ENCODE results near the gene THSD4.
"Not testable (repeated sequence)": the region's sequence is repeated elsewhere in the genome, so short reads cannot be mapped to it uniquely, and the experiment has no call there.

The THSD4 gene

DNA sequence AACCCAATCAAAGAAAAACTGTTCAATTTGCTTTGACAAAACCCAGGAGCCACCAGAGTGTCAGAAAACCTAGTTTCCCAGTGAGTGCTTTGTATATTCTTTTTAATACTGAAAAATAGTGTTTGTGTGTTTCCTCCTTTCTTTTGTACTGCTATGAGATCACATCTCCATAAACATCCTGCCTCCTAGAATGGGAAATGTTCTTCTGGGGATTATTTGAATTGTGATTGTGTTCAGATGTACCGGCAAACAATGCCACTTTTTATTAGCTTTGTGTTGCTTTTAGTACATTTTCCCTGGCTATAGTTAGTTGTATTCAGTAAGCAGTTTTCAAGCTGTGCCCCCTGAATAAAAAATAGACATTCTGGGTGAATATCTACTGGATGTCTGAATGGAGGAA, 547.0 kb downstream of the THSD4 start:
- TF ChIP-seq, protein P1, sequence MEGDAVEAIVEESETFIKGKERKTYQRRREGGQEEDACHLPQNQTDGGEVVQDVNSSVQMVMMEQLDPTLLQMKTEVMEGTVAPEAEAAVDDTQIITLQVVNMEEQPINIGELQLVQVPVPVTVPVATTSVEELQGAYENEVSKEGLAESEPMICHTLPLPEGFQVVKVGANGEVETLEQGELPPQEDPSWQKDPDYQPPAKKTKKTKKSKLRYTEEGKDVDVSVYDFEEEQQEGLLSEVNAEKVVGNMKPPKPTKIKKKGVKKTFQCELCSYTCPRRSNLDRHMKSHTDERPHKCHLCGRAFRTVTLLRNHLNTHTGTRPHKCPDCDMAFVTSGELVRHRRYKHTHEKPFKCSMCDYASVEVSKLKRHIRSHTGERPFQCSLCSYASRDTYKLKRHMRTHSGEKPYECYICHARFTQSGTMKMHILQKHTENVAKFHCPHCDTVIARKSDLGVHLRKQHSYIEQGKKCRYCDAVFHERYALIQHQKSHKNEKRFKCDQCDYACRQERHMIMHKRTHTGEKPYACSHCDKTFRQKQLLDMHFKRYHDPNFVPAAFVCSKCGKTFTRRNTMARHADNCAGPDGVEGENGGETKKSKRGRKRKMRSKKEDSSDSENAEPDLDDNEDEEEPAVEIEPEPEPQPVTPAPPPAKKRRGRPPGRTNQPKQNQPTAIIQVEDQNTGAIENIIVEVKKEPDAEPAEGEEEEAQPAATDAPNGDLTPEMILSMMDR (IDR thresholded peaks at IDR 0.05; ENCODE audit: low read depth, low read length), result no peak
- no peak for TF ChIP-seq EZH2phosphoT487 (IDR thresholded peaks at IDR 0.05; ENCODE audit: low read depth)
- H3K4me3 ChIP-seq (ENCODE audit: low read length), result no peak overlapping the region
- H3K27ac ChIP-seq (ENCODE audit: low read length), result no peak overlapping the region
- H3K9ac ChIP-seq (ENCODE audit: low read length), result no peak overlapping the region
- no peaks in the 10 kb centered on the region for H3K79me2 ChIP-seq (ENCODE audit: low read length)
- no peaks in the 10 kb centered on the region for H3K36me3 ChIP-seq (replicated peaks; ENCODE audit: low read depth, low read length)
- no peak overlapping the region for H3K4me2 ChIP-seq (ENCODE audit: low read length)
- 0 out of 2 replicates have a peak, but pooled peaks cover 10% of the 10 kb centered on the region for H3K27me3 ChIP-seq (ENCODE audit: low read depth, low read length)
- H3K9me3 ChIP-seq (ENCODE audit: insufficient read depth, low read length), result no peaks in the 10 kb centered on the region
- H2AFZ ChIP-seq (ENCODE audit: low read depth, low read length), result no peak overlapping the region
- no peaks in the 10 kb centered on the region for H3K4me1 ChIP-seq (ENCODE audit: low read length)
- no peaks in the 10 kb centered on the region for H4K20me1 ChIP-seq (ENCODE audit: insufficient read depth, low read length)

DNA sequence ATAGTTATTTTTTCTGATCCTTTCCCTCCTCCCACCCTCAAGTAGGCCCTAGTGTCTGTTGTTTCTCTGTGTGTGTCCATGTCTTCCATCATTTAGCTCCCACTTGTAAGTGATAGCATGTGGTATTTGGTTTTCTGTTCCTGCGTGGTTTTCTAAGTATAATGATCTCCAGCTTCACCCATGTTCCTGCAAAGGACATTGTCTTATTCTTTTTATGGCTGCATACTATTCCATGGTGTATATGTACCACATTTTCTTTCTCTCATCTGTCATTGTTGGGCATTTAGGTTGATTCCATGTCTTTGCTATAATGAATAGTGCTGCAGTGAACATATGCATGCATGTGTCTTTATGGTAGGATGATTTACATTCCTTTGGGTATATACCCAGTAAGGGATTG, 549.4 kb downstream of the THSD4 start:
- H3K36me3 ChIP-seq (replicated peaks; ENCODE audit: low read depth, low read length), result no peaks in the 10 kb centered on the region
- no peaks in the 10 kb centered on the region for H4K20me1 ChIP-seq (ENCODE audit: insufficient read depth, low read length)
- no peak overlapping the region for H3K9ac ChIP-seq (ENCODE audit: low read length)
- TF ChIP-seq, protein P1 (IDR thresholded peaks at IDR 0.05; ENCODE audit: low read depth, low read length), result no peak
- H3K27me3 ChIP-seq (ENCODE audit: low read depth, low read length), result 0 out of 2 replicates have a peak, but pooled peaks cover 17% of the 10 kb centered on the region
- H3K27ac ChIP-seq (ENCODE audit: low read length), result no peak overlapping the region
- H3K4me2 ChIP-seq (ENCODE audit: low read length), result no peak overlapping the region
- no peak overlapping the region for H2AFZ ChIP-seq (ENCODE audit: low read depth, low read length)
- H3K4me3 ChIP-seq (ENCODE audit: low read length), result no peak overlapping the region
- no peaks in the 10 kb centered on the region for H3K9me3 ChIP-seq (ENCODE audit: insufficient read depth, low read length)
- no peaks in the 10 kb centered on the region for H3K4me1 ChIP-seq (ENCODE audit: low read length)
- H3K79me2 ChIP-seq (ENCODE audit: low read length), result no peaks in the 10 kb centered on the region

DNA sequence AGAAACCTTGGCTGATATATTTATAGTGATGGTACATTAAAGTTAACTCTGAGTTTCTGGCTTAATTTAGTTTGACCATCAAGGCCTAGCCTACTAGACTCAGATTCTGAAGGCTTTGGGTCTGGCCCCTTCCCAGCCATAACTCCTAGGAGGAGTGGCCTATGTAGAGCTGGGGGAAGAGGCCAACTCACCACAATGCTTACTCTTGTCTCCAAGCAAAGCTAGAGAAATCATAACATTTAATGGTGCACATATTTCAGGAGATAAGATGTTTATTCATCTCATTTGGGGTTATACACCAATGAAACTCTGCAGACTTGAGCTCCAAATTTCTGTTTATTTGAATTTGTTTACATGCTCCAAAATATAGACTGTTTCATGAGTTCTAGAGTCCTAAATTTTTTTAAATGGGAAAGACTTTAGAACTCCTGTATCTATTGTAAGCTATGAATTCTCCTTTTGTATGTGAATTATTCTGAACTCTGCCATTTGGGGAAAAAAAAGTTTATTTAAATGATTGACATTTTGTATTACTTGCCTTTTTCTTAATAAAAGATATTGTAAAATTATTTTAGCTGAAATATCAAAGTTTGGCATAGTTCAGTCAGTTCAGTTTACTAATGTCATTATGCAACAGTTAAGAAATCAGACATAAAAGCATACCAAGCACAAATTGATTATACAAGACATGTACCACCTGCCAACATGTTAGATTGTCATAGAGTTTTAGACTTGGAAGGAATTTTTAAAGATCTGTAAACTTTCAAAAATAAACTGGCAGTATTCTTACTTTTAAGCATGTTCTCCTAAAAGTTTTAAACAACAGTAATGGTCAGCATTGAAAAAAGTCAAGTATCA, 551.7 kb downstream of the THSD4 start:
- Histone ChIP-seq H3K4me2 (ENCODE audit: low read length) (no peak overlapping the region), H2AFZ (ENCODE audit: low read depth, low read length) (no peak overlapping the region), H3K9me3 (ENCODE audit: insufficient read depth, low read length) (no peaks in the 10 kb centered on the region), H3K4me3 (ENCODE audit: low read length) (no peak overlapping the region), H3K4me1 (ENCODE audit: low read length) (no peaks in the 10 kb centered on the region), H3K27ac (ENCODE audit: low read length) (no peak overlapping the region), H3K79me2 (ENCODE audit: low read length) (no peaks in the 10 kb centered on the region), H3K36me3 (replicated peaks; ENCODE audit: low read depth, low read length) (no peaks in the 10 kb centered on the region), H4K20me1 (ENCODE audit: insufficient read depth, low read length) (no peaks in the 10 kb centered on the region), H3K9ac (ENCODE audit: low read length) (no peak overlapping the region), H3K27me3 (ENCODE audit: low read depth, low read length) (0 out of 2 replicates have a peak, but pooled peaks cover 11% of the 10 kb centered on the region)
- TF ChIP-seq EZH2phosphoT487 (IDR thresholded peaks at IDR 0.05; ENCODE audit: low read depth), result no peak
- TF ChIP-seq, protein P1 (IDR thresholded peaks at IDR 0.05; ENCODE audit: low read depth, low read length), result no peak

DNA sequence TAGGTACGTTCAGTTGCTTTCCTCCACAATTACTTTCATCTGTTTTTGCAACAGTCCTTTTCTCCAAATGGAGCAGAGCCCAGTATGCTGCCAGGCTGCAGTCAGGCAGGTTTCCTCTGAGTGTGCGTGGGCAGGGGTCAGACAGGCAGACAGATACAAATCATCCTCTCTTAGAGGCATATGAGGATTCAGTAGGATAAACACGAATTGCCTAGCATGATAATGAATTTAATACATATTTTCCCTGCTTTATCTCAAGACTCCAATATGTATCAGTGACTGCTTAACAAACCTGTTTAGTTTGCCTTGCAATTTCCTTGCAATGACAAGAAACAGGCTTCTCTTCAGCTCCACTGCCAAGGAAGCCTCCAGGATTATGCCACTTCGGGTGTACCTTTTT, 554.4 kb downstream of the THSD4 start:
- H3K79me2 ChIP-seq (ENCODE audit: low read length), result no peaks in the 10 kb centered on the region
- no peaks in the 10 kb centered on the region for H4K20me1 ChIP-seq (ENCODE audit: insufficient read depth, low read length)
- no peak overlapping the region for H3K9ac ChIP-seq (ENCODE audit: low read length)
- no peak overlapping the region for H3K4me3 ChIP-seq (ENCODE audit: low read length)
- H3K36me3 ChIP-seq (replicated peaks; ENCODE audit: low read depth, low read length), result no peaks in the 10 kb centered on the region
- no peak overlapping the region for H3K27ac ChIP-seq (ENCODE audit: low read length)
- H3K9me3 ChIP-seq (ENCODE audit: insufficient read depth, low read length), result no peaks in the 10 kb centered on the region
- no peak for TF ChIP-seq EZH2phosphoT487 (IDR thresholded peaks at IDR 0.05; ENCODE audit: low read depth)
- TF ChIP-seq, protein P1 (IDR thresholded peaks at IDR 0.05; ENCODE audit: low read depth, low read length), result no peak
- no peak overlapping the region for H3K4me2 ChIP-seq (ENCODE audit: low read length)
- H2AFZ ChIP-seq (ENCODE audit: low read depth, low read length), result no peak overlapping the region
- H3K4me1 ChIP-seq (ENCODE audit: low read length), result peaks cover 8% of the 10 kb centered on the region
- 0 out of 2 replicates have a peak, but pooled peaks cover 6% of the 10 kb centered on the region for H3K27me3 ChIP-seq (ENCODE audit: low read depth, low read length)

DNA sequence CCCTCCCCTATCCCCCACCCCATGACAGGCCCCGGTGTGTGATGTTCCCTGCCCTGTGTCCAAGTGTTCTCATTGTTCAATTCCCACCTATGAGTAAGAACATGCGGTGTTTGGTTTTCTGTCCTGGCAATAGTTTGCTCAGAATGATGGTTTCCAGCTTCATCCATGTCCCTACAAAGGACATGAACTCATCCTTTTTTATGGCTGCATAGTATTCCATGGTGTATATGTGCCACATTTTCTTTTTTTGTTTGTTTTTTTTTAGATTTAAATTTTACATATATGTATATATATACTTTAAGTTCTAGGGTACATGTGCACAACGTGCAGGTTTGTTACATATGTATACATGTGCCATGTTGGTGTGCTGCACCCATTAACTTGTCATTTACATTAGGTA, 555.0 kb downstream of the THSD4 start:
- not testable (repeated sequence) for H3K36me3 ChIP-seq (replicated peaks; ENCODE audit: low read depth, low read length); H2AFZ ChIP-seq (ENCODE audit: low read depth, low read length); H3K4me3 ChIP-seq (ENCODE audit: low read length); H3K9ac ChIP-seq (ENCODE audit: low read length); H3K27me3 ChIP-seq (ENCODE audit: low read depth, low read length); H3K27ac ChIP-seq (ENCODE audit: low read length); H3K79me2 ChIP-seq (ENCODE audit: low read length); H4K20me1 ChIP-seq (ENCODE audit: insufficient read depth, low read length); H3K9me3 ChIP-seq (ENCODE audit: insufficient read depth, low read length); H3K4me2 ChIP-seq (ENCODE audit: low read length)
- peaks cover 12% of the 10 kb centered on the region for H3K4me1 ChIP-seq (ENCODE audit: low read length)

Measured in OCI-LY3 (cell line).